Measurements from ENCODE around the gene UBTF. TPM values are rescaled to one million over a fixed set of nuclear protein-coding genes. Genes with fewer than 3 reads are reported as not detected.

Gene UBTF
- polyA plus RNA-seq, 3 donors: 6.0 to 13.1 (median 12.5) TPM

GRCh38 chr17:44253006-44253405 is 33.5 kb upstream of the UBTF start:
- H3K27ac ChIP-seq (ENCODE audit: low read depth in 1 of 2, low read length in 2 of 2): no peak overlapping the region
- intact Hi-C loops (cut with micrococcal nuclease): no loop called here
- no peaks in the 10 kb centered on the region for H3K9me3 ChIP-seq (replicated peaks in 1 of 2; ENCODE audit: control insufficient read depth in 1 of 2, insufficient read depth in 1 of 2, low read length in 2 of 2)
- H3K4me3 ChIP-seq (replicated peaks in 1 of 3; ENCODE audit: low read depth in 2 of 3, low read length in 3 of 3): no peak overlapping the region
- no peaks in the 10 kb centered on the region for H3K79me2 ChIP-seq (ENCODE audit: insufficient read depth, low read length)
- peaks cover 0 to 4% of the 10 kb centered on the region in 2 donors for H3K4me1 ChIP-seq (ENCODE audit: control insufficient read depth in 1 of 2, insufficient read depth in 2 of 2, low read length in 2 of 2)
- no peak overlapping the region for H2AFZ ChIP-seq (ENCODE audit: insufficient read depth, low read depth, low read length, poor library complexity, severe bottlenecking)
- no peaks in the 10 kb centered on the region for H3K27me3 ChIP-seq (ENCODE audit: control insufficient read depth in 2 of 2, insufficient read depth in 2 of 2, low read length in 2 of 2)
- H3K4me1 Mint-ChIP-seq: peaks cover 4% of the 10 kb centered on the region
- no peak for TF ChIP-seq CTCF (IDR thresholded peaks at IDR 0.05)
- no peak overlapping the region for H3K4me3 Mint-ChIP-seq
- no peaks in the 10 kb centered on the region for H4K20me1 ChIP-seq (ENCODE audit: insufficient read depth, low read length)
- H3K4me2 ChIP-seq (replicated peaks; ENCODE audit: extremely low read depth, low read length, poor library complexity, severe bottlenecking): no peak overlapping the region
- H3K9ac ChIP-seq (ENCODE audit: insufficient read depth, low read length, poor library complexity, severe bottlenecking): no peak overlapping the region
- DNase-seq: no peak
- H3K36me3 ChIP-seq (replicated peaks in 1 of 2; ENCODE audit: control insufficient read depth in 1 of 2, insufficient read depth in 2 of 2, low read length in 2 of 2): no peaks in the 10 kb centered on the region
- H3K27ac Mint-ChIP-seq: no peak overlapping the region
- H3K36me3 Mint-ChIP-seq: no peaks in the 10 kb centered on the region
- WGBS (ENCODE audit: insufficient coverage): 90% methylated on average over 4 of the region's 14 CpGs
- H3K27me3 Mint-ChIP-seq (ENCODE audit: low read depth in 3 of 3): peaks cover 5 to 15% (median 8%) of the 10 kb centered on the region in 3 donors
- peaks cover 0 to 2% (median 0%) of the 10 kb centered on the region in 7 donors for H3K9me3 Mint-ChIP-seq

- DNase-seq: no peak
- Histone ChIP-seq H3K4me2 (replicated peaks; ENCODE audit: extremely low read depth, low read length, poor library complexity, severe bottlenecking) (no peak overlapping the region), H3K79me2 (ENCODE audit: insufficient read depth, low read length) (no peaks in the 10 kb centered on the region), H3K27me3 (ENCODE audit: control insufficient read depth in 2 of 2, insufficient read depth in 2 of 2, low read length in 2 of 2) (no peaks in the 10 kb centered on the region), H3K4me3 (replicated peaks in 1 of 3; ENCODE audit: low read depth in 2 of 3, low read length in 3 of 3) (no peak overlapping the region), H3K27ac (ENCODE audit: low read depth in 1 of 2, low read length in 2 of 2) (no peak overlapping the region), H2AFZ (ENCODE audit: insufficient read depth, low read depth, low read length, poor library complexity, severe bottlenecking) (no peak overlapping the region), H3K9ac (ENCODE audit: insufficient read depth, low read length, poor library complexity, severe bottlenecking) (no peak overlapping the region), H3K36me3 (replicated peaks in 1 of 2; ENCODE audit: control insufficient read depth in 1 of 2, insufficient read depth in 2 of 2, low read length in 2 of 2) (no peaks in the 10 kb centered on the region), H3K4me1 (ENCODE audit: control insufficient read depth in 1 of 2, insufficient read depth in 2 of 2, low read length in 2 of 2) (peaks cover 7 to 14% of the 10 kb centered on the region in 2 donors), H4K20me1 (ENCODE audit: insufficient read depth, low read length) (no peaks in the 10 kb centered on the region), H3K9me3 (replicated peaks in 1 of 2; ENCODE audit: control insufficient read depth in 1 of 2, insufficient read depth in 1 of 2, low read length in 2 of 2) (no peaks in the 10 kb centered on the region)
- Mint-ChIP-seq H3K27me3 (ENCODE audit: low read depth in 3 of 3) (peaks cover 4 to 14% (median 9%) of the 10 kb centered on the region in 3 donors), H3K4me3 (no peak overlapping the region), H3K4me1 (peaks cover 16% of the 10 kb centered on the region), H3K36me3 (no peaks in the 10 kb centered on the region), H3K27ac (no peak overlapping the region), H3K9me3 (peaks cover 0 to 2% (median 0%) of the 10 kb centered on the region in 7 donors)
- 98% methylated on average over 8 of the region's 17 CpGs for WGBS (ENCODE audit: insufficient coverage)
- intact Hi-C loops (cut with micrococcal nuclease): no loop called here
- TF ChIP-seq CTCF (IDR thresholded peaks at IDR 0.05): no peak
Measured at GRCh38 chr17:44251062-44251461, 31.6 kb upstream of the UBTF start.
